Measurements from ENCODE around the gene GNAZ.

GNAZ gene

DNA sequence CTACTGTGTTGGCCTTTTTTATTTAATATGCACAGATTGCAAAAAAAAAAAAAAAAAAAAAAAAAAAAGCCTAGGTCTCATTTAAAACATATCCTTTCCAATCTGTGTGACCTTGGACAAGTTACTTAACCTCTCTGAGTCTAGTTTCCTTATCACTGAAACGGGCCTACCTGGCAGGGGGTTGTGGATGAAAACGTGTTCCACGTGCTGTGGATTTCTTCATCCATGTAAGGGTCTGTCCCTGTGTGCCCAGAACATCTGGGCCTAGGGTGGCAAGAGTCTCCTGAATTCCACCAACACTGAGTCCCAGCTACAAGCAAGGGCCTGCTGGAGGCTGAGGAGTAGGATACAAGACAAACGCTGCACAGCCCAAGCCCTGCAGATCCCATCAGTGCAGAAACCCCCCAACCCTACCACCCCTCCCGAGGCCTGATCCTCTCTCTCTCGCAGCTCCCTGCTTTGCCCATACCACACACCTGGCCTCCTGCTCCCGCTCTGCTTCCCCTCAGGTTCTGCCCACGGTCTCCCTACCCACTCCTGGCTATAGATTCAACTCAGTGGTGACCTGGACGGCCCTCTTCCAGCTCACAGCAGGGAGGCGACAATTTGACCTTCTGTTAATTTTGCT lies 4.7 kb upstream of the GNAZ start:
- DNase-seq = peak; percentile 32

DNA sequence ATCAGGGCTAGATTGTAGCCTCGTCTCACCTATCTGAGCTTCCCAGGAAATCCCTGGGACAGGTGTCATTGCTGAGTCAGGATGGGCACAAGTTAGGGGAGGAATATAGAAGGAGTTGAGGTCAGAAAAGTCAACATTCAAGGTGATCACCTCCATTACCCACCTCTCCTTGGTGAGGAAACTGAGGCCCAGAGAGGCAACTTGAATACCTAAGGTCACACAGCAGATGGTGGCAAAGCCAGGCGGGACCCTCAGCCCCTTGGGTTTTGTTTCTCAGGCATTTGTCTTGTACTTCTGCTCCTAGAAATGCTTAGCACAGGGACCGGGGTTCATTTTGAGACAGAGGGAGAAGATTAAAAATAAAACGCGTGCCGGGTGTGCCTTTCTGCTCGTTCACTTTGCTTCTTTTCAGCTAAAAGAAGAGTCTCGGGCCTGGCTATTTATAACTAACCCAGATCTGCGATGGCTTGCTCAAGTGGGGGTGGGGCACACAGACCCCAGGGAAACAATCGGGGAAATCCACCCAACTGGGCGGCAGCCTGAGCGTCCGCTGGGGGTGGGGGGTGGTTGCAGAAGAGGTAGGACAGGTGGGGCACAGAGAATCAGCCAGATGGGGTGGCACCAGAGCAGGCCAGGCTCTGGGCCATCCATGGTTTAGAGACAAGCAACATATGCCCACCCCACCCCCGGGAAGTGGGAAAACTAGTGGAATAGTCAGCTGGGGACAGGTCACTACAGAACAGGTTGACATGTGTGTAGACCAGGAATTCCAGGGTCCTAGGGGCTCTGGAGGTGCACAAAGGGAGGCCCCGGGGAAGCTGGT lies 3.9 kb upstream of the GNAZ start:
- peak; percentile 15 for DNase-seq

DNA sequence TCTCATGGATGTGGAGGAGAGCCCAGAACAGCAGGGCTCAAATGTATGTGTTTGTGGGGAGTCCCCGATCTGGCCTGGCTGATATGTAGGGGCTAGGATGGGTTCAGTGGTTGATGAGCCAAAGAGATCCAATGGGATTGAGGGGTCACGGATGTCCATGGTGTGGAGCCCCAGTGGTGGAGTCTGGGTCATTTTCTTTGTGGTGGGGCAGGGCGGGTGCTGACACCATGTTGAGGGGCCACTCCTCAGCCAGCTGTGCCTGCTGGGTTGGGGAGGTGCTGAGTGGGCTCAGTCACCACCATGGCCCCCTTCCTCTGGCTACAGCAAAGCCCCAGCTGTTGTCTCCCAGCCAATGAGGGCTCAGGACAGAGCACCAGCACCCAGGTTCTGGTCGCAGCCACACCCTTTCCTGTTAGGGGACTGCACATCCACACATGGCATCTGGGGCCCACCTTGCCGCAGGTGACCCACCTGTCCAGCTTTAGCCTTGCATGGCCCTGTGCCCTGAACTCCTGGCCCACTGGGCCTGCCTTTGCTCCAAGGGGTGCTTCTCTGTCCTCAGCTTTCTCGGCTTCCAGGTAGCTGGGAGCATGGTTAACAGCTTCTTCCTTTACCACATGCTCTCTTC lies 3.2 kb upstream of the GNAZ start:
- DNase-seq = peak; percentile 44

DNA sequence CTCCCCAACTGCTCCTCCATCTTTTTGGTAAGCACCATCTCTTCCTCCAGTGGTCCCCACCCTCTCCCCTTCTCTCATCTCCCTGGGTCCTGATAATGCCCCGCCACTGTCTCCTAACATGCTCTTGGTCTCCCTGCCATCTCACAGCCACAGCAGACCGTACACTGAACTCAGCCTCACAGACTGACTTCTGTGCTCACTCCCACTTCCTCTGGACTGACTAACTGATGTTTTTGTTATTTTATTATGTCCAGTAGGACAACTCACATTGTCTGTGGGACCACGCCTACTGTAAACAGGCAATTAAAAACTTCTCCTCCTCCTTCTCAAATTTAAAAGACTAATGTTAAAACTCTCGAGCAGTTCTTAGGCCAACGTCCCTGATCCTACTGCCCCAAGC lies 2.6 kb upstream of the GNAZ start:
- DNase-seq = no peak

DNA sequence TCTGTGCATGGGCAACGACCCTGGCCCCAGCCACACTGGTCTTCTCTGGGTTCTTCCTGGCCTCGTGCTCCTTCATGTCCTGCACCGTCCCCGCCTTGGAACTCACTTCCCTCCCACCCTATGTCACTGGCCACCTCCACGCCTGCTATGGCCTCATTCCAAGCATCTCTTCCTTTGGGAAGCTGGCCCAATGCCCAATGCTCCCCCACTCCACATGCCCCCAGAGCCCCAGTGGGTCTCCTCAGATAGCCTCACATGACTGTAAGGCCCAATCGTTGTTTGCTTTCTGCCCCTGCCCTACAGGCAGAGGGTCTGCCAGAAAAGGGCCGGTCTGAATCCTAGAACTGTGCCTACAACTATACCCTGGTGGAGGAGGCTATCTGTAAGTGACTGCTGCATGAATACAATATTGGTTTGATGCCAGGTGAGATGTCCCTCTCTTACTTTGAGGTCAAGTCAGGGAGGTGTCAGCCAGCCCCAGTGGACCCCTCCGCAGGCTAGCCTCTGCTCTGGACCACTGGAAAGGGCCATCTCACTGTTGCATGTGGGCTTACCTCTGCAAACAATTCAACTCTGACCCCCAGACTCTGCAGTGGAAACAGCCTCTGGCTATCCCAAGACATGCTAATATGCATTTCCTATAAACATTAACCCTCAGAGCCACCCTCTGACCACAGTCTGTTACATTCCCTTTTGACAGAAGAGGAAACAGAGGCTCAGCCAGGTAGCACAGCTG lies 2.1 kb upstream of the GNAZ start:
- DNase-seq = peak; percentile 35

DNA sequence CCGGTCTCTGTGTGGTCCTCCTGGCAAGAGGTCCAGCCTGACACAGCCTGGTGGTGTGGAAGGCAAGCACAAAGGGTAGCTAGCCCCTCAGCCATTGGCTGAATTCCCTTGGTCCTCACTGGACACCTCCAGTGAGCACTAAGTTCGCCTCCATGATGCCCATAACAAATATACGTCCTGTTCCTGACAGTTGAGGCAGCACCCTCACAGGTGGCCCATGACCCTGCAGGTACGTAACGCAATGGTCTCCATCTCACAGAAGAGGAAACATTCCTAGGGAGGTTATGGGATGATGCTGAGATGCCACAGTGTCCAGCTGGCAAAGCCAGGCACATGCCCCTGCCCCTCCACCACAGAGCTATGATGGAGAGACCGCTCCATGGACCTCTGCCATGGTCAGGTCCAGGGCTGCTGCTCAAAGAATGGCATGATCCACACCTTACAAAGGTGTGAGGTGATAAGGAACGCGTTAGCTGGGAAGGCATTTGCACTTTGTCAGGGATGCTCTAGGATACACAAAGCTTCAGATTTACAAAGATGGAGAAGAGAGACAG lies 1.4 kb upstream of the GNAZ start:
- peak; percentile 43 for DNase-seq

DNA sequence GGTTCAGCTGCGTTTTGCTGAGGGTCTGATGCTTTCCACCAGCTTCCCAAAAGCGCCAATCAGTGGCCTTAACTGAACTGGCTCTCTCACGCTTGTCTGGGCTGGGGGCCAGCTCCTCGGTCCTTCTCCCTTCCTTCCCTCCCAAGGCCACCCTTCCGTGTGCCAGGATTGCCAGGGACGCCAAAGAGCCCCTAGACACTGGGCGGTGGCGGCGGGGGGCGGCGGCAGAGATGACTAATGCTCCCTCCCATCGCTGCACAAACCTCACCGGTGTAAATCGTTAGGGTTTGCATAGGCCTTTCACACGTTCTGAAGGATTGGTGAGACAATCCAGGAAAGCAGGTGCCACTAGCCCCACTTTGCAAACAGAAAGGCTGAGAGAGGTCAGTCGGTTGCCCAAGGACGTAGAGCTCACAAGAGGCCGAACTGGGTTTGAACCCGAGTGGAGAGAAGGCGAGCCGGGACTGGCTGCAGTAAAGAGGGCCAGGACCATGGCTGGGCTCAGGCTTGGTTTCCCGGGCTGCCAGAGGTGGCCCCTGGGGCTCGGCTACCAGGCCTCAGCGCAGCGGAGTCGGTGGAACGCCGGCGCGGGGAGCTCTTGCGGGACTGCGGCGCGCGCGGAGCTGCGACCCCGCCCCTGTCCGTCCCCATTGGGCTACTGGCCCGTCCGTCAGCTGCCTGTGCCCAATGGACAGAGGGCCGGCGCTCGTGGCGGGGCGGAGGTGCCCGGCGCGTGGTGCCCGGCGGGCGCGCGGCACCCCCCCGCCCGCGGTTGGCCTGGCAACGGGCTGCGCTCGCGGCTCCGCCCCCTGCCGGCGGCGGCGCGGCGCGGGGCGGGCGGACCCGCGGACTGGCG lies 589 bp upstream of the GNAZ start:
- DNase-seq = peak; percentile 93

DNA sequence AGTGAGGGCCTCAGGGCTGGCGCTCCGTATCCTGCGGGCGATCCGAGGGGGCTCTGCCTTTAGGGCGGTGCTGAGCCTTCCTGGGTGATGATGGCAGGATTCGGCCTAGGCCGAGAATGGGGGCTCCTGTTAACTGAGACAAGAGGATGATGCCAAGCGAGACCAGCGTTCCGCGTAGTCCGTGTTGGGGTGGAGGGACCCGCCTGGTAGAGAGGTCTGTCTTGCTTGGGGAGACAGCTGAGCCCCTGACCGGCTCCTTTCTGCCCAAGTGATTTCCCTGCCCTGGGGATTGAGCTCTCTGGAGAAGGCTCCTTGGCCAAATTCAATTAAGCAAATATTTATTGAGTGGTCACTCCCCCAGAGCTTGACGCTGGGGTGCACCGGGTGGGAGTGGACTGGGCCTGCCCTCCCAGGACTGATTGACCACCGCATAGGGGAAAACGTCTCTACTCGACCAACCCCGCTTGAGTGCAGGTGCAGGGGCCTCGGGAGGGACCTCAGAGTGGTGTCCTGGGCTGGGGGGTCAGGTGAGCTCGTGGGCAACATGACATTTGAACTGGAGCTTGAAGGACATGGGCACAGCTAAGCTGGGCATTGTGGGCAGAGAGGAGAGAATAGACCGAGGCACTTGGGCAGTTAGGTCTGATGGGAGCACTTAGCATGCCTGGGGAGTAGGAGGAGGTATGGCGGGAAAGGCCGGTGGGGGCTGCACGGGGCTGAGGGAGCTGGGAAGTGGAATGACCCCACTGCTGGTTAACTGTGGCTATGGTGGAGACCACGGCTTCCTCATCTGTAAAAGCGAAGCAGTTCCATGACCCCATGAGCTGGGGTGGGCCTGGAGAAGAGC lies 1.1 kb downstream of the GNAZ start:
- no peak for DNase-seq

DNA sequence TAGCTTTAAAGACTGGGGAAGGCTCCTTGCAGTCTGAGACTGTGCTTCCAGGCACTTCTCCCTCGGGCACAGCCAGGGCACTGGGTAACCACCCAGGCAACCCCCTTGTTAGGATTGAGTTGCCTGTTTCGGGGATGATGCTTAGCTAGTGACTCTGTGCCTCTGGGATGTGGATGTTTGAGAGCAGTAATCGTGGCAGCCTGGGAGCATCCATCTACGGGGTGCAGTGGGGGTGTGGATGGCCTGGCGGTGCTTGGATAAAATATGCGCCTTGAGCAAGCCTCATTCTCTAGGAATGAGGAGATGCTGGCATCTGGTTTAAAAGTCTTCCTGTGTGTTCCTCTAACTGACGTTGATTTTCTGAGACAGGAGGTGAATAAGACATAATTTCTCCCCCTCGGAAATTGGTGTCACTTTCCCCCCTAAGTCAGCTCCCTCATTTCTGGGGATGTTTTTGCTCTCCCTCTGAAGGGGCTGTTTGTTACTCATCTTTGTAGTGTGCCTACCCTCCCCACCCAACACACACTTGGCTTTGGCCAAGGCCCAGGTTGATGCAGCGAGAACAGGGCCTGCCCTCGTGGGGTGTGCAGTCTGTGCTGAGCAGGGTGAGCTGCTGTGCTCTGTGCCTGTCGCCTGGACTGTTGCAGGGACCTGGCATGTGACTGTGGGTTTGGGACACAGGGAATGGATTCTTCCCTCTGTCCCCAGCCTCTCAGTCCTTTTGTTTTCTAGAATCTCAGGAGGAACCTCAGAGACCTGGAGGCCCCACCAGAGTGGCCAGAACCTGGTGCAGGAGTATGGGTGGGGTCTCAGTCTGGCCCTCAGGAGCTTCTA lies 2.0 kb downstream of the GNAZ start:
- no peak for DNase-seq

DNA sequence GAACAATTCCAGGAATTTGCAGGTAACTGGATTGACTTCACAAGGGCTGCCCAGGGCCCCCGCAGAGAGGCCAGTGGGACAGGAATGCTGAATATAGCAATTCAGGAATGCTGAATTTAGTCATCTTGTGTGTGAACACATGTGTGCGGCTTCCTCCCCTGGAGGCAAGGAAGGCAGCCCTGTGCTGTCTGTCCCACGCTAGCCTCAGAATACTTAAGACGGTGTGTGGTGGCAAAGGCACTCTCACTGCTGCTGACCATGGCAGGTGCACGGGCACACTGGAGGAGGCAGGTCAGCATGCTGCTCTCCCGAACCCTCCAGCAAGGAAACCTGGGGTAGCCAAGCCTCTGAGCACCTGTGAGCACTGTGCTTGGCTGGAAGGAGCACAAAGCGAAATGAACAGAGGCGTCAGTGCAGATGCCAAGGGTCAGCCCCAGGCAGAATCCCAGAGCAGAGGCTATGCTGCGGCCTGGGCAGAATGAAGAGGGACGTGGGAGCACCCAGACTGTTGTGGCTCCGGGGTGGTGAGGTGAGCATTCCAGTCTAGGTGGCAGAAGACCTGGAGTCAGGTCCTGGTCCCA lies 2.7 kb downstream of the GNAZ start:
- DNase-seq = peak; percentile 83

DNA sequence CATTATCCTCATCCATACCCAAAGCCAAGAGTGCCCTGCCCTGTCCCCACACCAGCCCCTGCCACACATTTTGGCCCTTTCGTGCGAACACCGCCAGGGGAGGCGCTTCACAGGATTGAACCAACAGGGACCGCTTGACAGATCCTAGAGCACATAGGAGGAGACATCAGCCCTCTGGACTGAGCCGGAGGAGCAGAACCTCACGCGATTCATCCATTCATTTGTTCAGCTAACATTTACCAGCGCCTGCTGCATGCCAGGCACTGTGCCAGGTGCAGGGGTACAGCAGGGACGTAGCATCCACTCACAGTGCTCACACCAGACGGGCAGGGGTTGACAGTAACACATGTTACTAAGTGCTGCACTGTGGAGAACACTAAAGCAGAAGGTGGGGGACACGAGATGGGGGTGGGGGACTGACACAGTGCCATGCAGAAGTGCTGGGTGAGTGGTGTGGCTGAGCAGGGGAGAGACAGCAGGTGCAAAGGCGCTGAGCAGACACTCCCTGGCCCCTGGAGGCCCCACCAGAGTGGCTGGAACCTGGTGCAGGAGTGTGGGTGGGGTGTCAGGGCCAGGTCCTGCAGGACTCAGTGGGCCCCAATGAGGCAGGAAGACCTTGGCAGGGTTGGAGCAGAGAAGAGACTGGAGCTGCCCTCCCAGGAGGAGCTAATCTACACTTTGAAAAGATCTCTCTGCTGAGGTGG lies 3.4 kb downstream of the GNAZ start:
- no peak for DNase-seq

DNA sequence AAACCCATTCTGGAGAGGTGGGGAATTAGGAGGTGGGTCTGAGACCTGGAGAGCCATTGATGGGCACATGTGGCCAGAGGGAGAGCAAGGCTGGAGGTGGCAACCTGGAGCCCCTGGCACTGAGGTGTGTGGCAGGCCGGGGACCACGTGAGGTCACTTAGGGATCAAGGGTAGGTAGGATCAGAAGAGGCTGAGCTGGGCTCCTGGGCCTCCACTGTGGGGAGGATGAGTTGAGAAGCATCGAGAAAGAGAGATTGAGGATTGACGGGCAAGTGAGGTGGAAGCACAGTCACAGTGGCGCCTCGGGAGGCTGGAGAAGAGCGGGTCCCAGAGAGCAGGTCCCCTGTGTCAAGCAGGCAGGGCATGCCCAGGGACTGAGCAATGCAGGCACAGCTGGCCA lies 4.1 kb downstream of the GNAZ start:
- DNase-seq = no peak

DNA sequence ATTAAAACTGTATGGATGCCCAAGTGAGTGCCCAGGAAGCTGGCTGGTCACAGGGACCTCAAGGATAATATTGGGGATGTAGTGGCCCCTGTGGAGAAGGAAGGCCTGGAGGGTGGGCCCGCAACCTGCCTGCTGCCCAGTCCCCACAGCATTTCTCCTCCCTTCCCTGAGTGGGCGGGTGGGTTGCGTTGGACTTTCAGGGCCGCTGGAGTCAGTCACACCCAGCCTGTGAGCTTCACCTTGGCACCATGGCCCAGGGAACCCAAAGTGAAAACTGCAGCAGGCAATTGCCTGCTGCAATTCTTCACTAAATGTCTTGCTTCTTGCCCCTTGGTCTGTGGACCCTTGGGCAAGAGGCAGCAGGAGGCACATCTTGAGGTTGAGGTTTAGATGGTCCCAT lies 4.7 kb downstream of the GNAZ start:
- DNase-seq = no peak

DNA sequence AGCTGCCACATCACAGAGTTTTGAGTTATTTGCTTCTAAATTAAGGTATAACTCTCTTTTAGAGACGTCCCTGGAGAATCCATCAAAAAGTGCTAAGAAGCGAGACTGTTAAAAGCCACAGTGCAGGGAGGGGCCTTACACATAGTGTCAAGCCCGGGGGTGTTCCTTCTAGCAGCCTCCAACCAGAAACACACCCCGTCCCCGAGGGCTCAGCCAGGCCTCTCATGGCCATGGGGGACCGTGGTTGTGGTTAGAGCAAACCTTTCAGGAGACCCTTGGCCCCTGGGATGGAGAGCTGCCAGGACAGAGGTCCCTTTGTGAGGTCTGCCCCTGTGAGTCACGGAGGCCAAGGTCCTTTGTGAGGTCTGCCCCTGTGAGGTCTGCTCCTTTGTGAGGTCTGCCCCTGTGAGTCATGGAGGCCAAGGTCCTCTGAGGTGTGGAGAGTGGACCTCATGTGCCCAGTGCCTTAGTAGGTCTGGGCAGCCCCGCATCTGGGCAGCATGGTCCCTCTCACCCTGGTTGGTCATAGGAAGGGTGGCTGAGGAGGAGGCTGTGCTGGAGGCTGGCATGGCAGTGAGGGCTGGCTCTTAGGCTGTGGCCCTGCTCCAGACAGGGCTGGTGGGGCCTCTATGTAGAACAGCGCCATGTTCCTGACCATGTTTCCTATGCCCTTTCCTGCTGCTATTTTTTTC lies 5.4 kb downstream of the GNAZ start:
- DNase-seq = peak; percentile 73

DNA sequence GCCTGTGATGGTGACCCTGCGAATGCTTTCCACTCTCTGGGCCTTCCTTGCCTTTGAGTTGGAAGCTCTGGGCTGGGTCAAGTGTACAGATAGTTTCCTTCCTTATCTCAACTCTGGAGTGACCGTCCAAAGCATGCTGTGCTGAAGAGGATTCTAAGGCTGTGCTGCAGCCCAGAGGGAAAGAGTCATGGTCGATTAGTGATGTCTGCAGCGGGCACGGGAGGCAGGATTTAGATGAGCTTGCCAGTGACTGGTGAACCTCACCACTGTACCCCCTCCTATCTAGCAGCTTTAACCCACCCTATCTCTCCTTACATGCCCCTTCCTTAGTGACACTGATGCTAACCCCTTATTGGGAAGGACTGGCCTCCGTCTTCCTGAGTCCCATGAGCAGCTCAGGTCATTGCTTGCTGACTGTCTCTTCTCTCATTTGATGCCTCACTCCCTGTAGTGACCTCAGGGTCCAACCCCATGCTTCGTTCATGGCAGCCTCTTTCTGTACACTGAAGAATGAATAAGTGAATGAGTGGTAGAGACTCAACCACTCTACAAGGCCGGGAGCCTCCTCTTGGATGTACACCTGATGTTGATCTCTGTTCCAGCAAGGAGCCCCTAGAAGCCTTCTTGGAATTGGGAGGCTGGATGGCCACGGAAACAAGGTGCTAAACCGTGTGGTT lies 6.7 kb downstream of the GNAZ start:
- no peak for DNase-seq

DNA sequence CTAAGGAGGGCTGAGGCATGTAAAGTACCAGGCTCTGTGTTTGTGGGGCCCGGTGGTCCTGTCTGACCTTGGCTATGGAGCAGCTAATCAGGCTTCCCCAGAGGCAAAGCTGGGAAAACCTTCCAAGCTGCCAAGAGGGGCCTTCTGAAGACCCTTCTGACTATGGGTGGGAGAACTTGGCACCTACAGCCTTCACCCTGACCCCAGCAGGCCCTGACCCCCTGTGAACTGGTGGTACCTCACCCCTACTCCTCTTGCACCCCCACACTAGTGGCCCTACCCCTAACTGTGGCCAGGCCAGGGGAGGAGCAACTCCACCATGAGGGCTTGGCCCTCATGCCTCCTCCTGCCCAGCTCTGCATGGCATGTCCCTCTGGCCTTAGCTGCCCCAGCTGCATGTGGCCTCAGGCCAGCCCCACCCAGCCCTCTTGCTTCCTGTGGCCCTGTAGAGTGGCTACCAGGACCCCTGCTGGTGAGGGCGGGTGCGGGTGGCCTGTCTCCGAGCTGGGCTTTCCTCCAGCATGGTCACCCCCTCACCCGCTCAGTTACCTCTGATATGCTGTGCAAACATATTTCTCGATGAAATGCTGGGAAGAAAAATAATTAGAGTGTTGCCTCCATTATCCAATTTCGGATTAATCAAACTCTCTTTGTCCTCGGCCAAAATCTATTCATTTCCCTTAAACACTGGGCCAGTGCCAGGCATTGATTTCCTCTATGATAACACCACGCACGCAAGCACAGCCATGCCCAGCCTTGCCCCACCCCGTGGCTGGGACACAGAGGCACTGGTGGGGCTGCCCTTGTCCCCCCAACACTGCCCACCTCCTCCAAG lies 7.5 kb downstream of the GNAZ start:
- DNase-seq = no peak

DNA sequence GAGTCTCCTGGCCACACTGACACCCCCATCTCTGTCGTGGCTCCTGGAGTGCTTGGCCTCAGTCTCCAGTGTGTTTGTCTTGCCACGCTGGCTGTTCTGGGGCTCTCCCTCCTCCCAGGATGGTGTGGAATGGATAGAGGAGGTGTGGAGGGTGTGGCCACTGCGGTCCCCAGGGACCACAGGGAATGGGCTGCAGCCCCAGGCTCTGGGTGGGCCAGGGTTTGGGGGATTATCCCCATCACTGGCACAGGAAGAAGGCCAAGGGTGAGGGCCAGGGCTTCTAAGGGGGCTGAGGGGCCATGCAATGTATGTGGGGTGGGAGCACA lies 8.1 kb downstream of the GNAZ start:
- no peak for DNase-seq
